ENCODE measurements around the gene DLGAP4.

DNA sequence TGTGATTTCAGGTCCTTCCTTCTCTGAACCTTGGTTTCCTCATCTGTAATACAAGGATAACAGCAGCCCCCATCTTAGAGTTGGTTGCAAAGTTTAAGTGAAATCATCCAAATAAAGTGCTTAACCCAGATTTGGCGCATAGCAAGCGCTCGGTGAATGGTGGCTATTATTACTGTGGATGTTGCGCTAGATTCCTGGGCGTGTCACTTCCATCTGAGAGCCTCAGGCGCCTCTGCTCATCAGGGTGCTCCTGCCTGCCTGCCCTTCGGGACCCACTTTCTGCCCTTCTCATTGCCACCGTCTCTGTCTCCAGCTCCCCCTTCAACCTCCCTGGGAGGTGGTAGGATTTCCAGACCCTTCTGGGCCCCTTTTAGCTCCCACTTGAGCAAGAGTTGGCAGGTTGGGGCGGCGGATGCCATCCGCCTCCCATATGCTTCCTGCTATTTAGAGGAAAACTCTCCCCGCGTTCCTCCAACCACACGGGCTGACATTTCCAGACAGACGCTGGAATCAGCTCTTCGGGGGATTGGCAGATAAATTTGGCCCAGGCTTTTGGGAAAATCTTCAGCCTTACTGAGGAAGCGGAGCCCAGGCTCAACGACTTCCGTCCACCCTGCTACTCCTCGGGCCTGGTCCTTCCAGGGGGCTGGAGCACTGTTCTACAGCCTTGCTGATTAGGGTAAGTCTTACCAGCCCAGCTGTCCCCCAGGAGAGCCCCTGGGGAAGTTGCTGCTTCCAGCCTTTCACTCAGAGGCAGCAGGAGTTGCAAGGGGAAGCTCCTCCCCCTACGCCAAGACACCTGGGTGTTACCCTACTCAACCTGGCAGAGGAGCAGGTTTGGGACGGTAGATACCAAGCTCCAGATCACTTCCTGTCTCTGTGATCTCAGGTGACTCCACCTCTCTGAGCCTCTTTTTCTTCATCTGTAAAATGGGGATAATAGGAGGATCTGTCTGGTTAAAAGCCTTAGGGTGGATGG, 71.5 kb downstream of the DLGAP4 start:
- TF ChIP-seq, protein P1, sequence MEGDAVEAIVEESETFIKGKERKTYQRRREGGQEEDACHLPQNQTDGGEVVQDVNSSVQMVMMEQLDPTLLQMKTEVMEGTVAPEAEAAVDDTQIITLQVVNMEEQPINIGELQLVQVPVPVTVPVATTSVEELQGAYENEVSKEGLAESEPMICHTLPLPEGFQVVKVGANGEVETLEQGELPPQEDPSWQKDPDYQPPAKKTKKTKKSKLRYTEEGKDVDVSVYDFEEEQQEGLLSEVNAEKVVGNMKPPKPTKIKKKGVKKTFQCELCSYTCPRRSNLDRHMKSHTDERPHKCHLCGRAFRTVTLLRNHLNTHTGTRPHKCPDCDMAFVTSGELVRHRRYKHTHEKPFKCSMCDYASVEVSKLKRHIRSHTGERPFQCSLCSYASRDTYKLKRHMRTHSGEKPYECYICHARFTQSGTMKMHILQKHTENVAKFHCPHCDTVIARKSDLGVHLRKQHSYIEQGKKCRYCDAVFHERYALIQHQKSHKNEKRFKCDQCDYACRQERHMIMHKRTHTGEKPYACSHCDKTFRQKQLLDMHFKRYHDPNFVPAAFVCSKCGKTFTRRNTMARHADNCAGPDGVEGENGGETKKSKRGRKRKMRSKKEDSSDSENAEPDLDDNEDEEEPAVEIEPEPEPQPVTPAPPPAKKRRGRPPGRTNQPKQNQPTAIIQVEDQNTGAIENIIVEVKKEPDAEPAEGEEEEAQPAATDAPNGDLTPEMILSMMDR (IDR thresholded peaks at IDR 0.05), result no peak
- TF ChIP-seq EP300 (IDR thresholded peaks at IDR 0.05), result no peak
- no peak for TF ChIP-seq POLR2A (IDR thresholded peaks at IDR 0.05)

All from ovary (tissue), 3 donors.